Uterus (tissue), 4 donors: ENCODE results near the gene MICAL1. TPM values are rescaled to one million over a fixed set of nuclear protein-coding genes. Genes with fewer than 3 reads are reported as not detected.

Experiments
- DNase-seq, 2 donors: peaks; one replicate each; pipeline ENCODE4 v3.0.0-alpha.2; 2019 to 2020
- H3K27ac ChIP-seq, 2 donors: fragments of 200-600 bp; sonication (generic); 1 replicate in 1 of 2; 2 replicates in 1 of 2; pipeline ENCODE4 v1.5.1; 2016 to 2018
- H3K27me3 ChIP-seq, 2 donors: fragments of 200-600 bp; sonication (generic); one replicate each; pipeline ENCODE4 v1.5.1; 2018 to 2019; ENCODE audit warnings: control low read depth in 1 of 2
- H3K36me3 ChIP-seq, 2 donors: fragments of 200-600 bp; sonication (generic); one replicate each; pipeline ENCODE4 v1.5.1; 2019; ENCODE audit warnings: control low read depth in 1 of 2
- H3K4me1 ChIP-seq, 2 donors: fragments of 200-600 bp; sonication (generic); one replicate each; pipeline ENCODE4 v1.5.1; 2018 to 2019; ENCODE audit warnings: control low read depth in 1 of 2
- H3K4me3 ChIP-seq, 2 donors: fragments of 200-600 bp; sonication (generic); 1 replicate in 1 of 2; 2 replicates in 1 of 2; pipeline ENCODE4 v1.5.1; 2018 to 2019; ENCODE audit warnings: mild to moderate bottlenecking in 1 of 2
- H3K9me3 ChIP-seq, 2 donors: fragments of 200-600 bp; sonication (generic); one replicate each; pipeline ENCODE4 v1.5.1; 2019; ENCODE audit warnings: control low read depth in 1 of 2
- CTCF ChIP-seq, 4 experiments: fragments of 200-600 bp in 2 of 4; fragments of 450-650 bp in 2 of 4; sonication (generic) in 2 of 4; IDR thresholded peaks; one replicate each; pipeline ENCODE4 v1.5.1; 2016 to 2019; ENCODE audit warnings: antibody characterized with exemption in 4 of 4, mild to moderate bottlenecking in 2 of 4, moderate library complexity in 1 of 4
- POLR2A ChIP-seq, 2 donors: fragments of 450-650 bp; IDR thresholded peaks; one replicate each; pipeline ENCODE4 v1.6.1; 2016; ENCODE audit warnings: antibody characterized with exemption in 2 of 2, mild to moderate bottlenecking in 1 of 2, moderate library complexity in 1 of 2
- intact Hi-C: fragments of 100-400 bp; cut with DNase I; formaldehyde crosslinking; loops from one replicate; pipeline ENCODE4 v1.15.1; 2023; ENCODE audit warnings: low total_unique reads
- total RNA-seq, 4 donors: library from RNA; depleted of rRNA in 3 of 4; stranded (reverse); fragments of >200 nt in 3 of 4; gene quantifications; one replicate each; pipeline versions ENCODE4 v1.1.0 to v1.2.4, GENCODE V29; 2014 to 2023
- donor health status: DM: yes; HTN: yes; CAD: no.

MICAL1 gene
- total RNA-seq, 4 donors from 2014 or later: 27.2 to 46.1 (median 36.2) TPM

GRCh38 chr6:109406196-109406595 lies 49.4 kb downstream of the MICAL1 start:
- DNase-seq: no peak
- Histone ChIP-seq H3K27me3 (no peaks in the 10 kb centered on the region), H3K36me3 (peaks cover 0 to 3% of the 10 kb centered on the region in 2 donors), H3K4me1 (no peaks in the 10 kb centered on the region), H3K27ac (no peak overlapping the region), H3K4me3 (no peak overlapping the region), H3K9me3 (no peaks in the 10 kb centered on the region)
- intact Hi-C loops: no loop called here
- TF ChIP-seq CTCF (IDR thresholded peaks at IDR 0.05) (no peak), POLR2A (IDR thresholded peaks at IDR 0.05) (no peak)

GRCh38 chr6:109397020-109397419 lies 58.6 kb downstream of the MICAL1 start:
- no peak for TF ChIP-seq POLR2A (IDR thresholded peaks at IDR 0.05)
- TF ChIP-seq CTCF (IDR thresholded peaks at IDR 0.05): peak in 3 of 4 experiments; percentile 12 to 13 (median 12)
- intact Hi-C loops: loop anchor here (10.0 kb wide), 1 partner anchor 212 kb away; no protein-coding TSS in a partner anchor

GRCh38 chr6:109396046-109396718 lies 59.4 kb downstream of the MICAL1 start:
- Histone ChIP-seq H3K9me3 (no peaks in the 10 kb centered on the region), H3K4me3 (no peak overlapping the region), H3K36me3 (no peaks in the 10 kb centered on the region), H3K27ac (no peak overlapping the region), H3K4me1 (no peaks in the 10 kb centered on the region), H3K27me3 (no peaks in the 10 kb centered on the region)
- TF ChIP-seq CTCF (IDR thresholded peaks at IDR 0.05) (no peak), POLR2A (IDR thresholded peaks at IDR 0.05) (no peak)
- intact Hi-C loops: loop anchor here (10.0 kb wide), 1 partner anchor 211 kb away; no protein-coding TSS in a partner anchor
- DNase-seq: no peak

More at GRCh38 chr6:109397020-109397419, 58.6 kb downstream of the MICAL1 start:
- Histone ChIP-seq H3K4me3 (no peak overlapping the region), H3K27me3 (no peaks in the 10 kb centered on the region), H3K36me3 (no peaks in the 10 kb centered on the region), H3K4me1 (no peaks in the 10 kb centered on the region), H3K9me3 (no peaks in the 10 kb centered on the region), H3K27ac (no peak overlapping the region)
- no peak for DNase-seq

Other genes with a start within 250 kb of the MICAL1 start
- gene CD164, start 73.3 kb downstream of the MICAL1 start, total RNA-seq: 100 to 1,000 TPM in 3 of 4 donors, 10 to 100 TPM in 1; 64.0 to 314 (median 182) TPM
- gene PPIL6, start 15.1 kb downstream of the MICAL1 start, total RNA-seq: 10 to 100 TPM in 1 of 4 donors, 1 to 10 TPM in 2, under 1 TPM in 1; 0.59 to 18.0 (median 4.6) TPM
- gene SMPD2, start 15.0 kb downstream of the MICAL1 start, total RNA-seq: 10 to 100 TPM in 2 of 4 donors, 1 to 10 TPM in 2; 2.8 to 16.3 (median 8.5) TPM
- 10 to 100 TPM in 2 of 4 donors, 1 to 10 TPM in 2; 4.4 to 12.6 (median 9.0) TPM for gene ZBTB24, start 27.4 kb upstream of the MICAL1 start, total RNA-seq
- 10 to 100 TPM; 12.3 to 27.9 (median 13.5) TPM for gene AK9, start 235.4 kb upstream of the MICAL1 start, total RNA-seq
- 10 to 100 TPM in 3 of 4 donors, 1 to 10 TPM in 1; 4.1 to 35.5 (median 17.4) TPM for gene FIG4, start 235.5 kb upstream of the MICAL1 start, total RNA-seq